ENCODE results near the gene POU2F3.

The POU2F3 gene

DNA sequence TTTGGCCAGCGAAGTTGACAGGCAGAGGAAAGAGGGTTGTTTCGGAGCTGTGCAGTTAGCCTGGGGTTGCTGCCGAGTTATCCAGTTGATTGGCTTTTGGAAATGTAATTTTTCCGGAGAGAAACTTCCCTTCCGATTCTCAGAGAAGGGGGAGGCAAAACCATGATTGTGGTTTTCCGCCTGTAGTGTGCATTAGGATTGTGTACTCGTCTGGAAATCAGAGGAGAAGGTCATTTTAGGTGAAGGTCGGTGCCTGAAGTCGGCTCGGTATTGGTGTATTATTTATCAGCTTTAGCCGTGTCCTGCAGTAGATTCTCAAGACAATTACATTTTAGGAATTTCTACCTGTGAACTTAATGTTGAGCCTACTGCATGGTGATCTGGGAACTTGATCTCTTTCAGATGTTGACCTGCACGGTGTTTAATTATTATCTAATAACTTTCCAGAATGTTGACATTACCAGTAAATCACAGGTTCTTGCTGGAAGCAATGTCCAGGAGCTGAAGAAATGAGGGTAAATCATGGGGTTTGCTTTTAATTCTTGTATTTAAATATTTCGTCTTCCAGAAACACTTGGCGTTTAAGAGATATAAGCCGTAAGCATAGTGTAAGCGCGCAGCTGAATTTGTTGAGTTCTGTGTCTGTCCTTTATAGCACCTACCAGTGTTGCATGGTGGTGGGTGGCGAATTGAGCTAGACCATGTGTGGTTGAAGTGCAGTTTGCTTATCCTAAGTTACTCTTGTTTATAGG, 97.6 kb downstream of the POU2F3 start:
- DNase-seq (ENCODE audit: low read depth in 2 of 3, low spot score in 1 of 3), result no peak

DNA sequence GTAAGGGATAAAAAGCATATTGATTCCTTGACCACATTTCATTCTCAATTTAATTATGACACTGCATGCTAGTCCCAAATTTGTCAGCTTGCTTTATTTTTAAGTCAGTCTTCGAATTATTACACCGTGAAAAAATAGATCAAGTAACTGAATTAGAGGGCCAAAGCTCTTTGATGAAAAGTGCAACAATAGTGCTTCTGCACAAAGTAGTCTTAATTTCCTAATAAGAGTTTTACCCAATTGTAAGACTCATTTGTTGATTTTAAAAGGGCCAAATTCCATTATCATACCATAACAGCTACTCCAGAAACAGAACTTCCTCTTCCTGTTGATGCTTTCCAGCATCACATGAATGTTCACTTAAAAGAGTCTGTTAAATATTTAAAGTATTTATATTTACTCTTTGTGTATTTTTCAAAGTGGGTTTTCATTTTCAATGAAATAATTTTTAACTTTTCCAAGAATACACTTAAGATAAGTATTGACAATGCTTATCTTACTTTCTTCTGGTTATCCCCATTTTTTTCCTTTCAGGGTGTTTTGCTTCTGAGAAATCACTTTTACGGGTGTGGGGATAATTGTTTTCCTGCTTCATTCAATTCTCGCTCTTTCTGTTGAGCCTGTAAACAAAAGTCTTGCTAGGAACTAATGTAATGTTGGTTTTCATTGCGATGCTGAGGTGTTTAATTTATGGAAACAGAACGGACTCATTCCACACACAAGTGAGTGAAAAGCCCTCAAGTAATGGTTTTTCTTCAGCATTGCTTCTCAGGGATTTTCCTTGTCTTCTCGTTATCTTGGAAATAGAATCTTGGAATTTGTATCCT, 98.4 kb downstream of the POU2F3 start:
- DNase-seq (ENCODE audit: low read depth in 2 of 3, low spot score in 1 of 3), result no peak

DNA sequence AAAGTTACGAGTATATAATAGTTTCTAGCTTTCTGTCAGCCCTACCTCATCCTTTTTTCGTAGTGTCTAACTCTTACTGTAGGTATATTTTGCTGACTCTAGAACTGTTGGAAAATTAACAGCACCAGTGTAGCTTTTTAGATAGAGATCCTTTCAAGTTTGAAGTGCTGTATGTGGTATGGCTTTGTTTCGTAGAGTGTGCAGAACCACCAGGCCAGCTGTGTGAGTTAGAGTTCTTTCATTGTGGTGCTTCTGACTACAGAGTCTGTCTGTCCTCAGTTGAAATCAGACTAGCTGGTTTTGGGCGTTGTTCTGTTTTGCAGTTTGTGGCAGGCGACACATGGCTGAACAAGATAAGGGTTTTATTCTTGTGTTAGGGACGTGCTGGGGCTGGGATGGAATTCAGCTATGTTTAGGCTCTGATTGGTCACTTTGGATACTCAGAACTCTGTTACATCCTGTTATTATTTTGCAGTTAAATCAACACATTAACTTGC, 99.5 kb downstream of the POU2F3 start:
- no peak for DNase-seq (ENCODE audit: low read depth in 2 of 3, low spot score in 1 of 3)

DNA sequence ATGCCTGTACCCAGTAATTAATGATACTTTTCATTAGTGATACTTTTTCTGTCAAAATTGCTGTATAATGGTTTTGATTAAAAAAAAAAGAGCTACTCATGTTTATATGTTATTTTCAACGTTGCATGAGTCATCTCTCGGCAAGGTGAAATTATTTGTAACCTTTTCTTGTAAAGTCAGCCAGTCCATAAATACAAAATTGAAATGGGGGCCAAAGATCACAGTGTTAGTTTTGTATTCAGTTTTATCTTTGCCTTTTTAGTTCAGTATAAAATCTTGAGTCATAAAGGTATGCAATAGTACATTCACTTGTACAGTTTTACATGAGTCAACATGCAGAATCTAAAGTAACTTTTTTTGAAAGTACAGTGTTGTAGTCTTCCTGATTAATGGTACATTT, 100.6 kb downstream of the POU2F3 start:
- DNase-seq (ENCODE audit: low read depth in 2 of 3, low spot score in 1 of 3), result no peak

DNA sequence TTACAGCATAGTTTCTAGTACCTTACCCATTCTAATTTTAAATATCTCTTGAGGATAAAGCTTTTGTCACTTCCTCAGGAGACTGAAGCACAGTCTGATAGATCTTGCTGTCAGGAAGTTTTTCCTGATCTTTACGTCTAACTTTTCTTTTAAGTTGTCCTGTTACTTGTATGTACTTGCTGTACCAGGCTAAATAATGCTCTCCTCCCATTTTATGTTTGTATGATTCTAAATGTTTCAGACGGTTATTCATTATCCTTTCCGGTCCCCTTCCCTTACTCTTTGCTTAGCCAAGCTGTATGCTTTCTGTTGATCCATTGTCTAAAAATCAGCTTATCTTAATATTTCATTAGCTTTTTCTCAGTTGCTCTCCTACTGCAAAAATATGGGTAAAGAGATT, 102.3 kb downstream of the POU2F3 start:
- DNase-seq (ENCODE audit: low read depth in 2 of 3, low spot score in 1 of 3), result no peak

DNA sequence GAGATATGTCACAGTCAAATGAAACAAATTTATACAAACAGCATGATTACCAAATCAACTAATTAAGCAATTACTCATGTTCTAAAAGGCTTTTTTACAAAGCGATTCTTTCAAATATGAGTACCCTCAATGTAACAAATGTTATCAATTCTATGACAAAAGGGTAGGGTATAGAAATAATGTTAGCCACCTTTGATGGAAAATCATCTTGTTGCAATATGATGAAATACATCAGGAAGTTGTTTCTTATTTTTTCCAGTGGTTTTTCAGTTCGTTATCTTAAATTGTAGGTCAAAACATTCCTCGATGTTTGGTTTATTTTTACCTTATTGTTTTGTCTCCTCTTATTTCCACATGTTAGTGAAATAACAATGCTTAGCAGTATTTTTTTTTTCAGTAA, 102.7 kb downstream of the POU2F3 start:
- no peak for DNase-seq (ENCODE audit: low read depth in 2 of 3, low spot score in 1 of 3)

DNA sequence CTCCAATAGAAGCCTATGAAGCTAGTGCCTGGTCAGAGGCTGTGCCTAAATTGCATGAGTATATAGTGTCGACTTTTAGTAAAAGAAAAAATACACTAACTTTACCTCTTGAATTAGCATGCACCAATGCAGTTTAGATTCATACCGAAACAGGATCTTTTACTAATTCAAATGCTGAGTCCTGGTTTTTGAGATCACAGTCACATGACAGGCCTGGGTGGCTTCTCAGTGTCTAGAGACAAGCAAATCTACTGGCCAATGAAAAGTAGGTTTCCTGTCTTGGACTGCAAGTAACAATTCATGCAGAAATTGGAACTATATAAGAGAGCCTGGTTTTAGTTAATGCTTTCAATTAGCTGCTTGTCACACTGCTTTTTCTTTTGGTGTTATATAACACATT, 103.5 kb downstream of the POU2F3 start:
- DNase-seq (ENCODE audit: low read depth in 2 of 3, low spot score in 1 of 3), result no peak

DNA sequence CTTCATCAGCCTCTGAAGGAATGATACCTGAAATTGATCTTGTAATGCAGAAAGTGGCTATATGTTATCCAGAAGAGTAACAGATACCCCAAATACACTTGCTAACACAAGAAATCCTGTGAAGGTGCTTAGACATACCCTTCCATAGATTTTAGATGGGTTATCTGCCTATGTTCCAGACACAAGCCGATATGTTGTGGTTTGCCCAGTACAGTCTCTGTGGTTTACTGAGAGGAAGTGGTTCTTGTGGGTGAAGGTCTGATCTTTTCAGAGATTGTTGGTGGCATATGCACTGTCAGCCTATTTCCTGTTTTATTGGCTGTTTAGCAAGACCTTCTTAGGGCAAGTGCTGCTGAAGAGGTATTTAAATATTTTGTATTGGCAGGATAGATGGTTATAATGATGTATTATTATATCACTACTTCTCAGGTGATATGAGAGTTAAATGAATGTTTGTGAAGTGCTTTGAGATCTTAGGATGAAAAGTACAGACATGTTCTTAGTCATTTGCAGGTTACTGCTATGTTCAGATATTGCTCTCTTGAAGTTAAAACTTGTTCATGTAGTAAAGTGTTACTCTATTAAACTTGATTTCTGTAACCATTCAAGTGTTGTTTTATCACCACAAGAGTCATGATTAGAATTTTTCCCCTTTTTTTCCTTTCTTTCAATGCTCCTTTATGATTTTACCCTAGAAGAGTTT, 104.5 kb downstream of the POU2F3 start:
- DNase-seq (ENCODE audit: low read depth in 2 of 3, low spot score in 1 of 3), result no peak

DNA sequence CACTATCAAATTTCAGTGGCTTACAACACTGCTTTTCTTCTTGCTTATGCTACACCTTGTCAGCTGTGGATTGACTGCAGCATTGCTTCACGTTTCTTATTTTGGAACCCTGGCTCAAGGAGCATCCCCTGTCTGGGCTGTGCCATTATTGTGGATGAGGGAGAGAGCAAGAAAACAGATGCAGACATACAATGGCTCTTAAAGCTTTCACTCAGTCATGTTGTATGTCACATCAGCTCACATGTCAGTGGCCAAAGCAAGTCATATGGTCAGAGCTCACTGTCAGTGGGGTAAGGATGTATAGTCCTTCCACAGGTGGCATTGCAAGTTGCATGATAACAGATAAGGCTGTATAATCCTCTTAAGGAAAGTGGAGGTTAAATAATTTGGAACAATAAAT, 106.3 kb downstream of the POU2F3 start:
- DNase-seq (ENCODE audit: low read depth in 2 of 3, low spot score in 1 of 3), result no peak

DNA sequence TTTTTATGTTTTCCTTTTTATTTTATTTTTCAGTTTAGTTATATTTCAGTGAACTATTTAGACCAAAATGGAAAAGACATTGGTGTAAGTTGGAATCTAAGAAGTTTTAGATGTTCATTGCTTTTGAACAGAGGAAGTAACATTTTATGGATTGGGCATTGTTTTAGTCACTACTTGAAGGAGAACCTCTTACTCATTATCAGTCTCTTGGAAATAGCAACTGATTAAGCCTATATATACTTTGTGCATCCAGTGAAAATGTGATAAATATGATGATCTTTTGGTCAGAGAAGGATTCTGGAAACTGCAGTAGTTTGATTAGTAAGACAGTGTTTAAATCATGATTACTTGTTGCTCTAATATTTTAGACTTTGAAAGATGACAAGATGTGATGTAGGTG, 110.7 kb downstream of the POU2F3 start:
- DNase-seq (ENCODE audit: low read depth in 2 of 3, low spot score in 1 of 3), result no peak

DNA sequence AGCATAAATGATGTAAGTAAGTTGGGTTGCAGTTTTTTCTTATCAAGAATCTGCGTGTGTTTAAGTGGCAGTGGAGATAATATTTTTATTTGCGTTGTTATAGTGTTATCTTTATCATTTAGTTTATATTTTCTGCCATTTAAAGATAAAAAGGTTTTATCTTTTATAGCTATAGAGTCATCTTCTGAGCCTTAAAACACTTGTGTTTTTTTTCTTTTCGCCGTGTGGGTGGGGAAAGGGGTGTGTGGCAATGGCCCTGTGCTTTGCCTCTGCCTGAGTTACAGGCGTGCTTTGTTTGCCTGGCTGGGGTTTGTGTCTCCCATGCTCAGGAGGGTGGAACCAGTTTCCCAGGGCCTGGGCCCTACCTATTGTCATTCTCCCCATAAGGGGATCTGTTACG, 112.5 kb downstream of the POU2F3 start:
- DNase-seq (ENCODE audit: low read depth in 2 of 3, low spot score in 1 of 3), result no peak

DNA sequence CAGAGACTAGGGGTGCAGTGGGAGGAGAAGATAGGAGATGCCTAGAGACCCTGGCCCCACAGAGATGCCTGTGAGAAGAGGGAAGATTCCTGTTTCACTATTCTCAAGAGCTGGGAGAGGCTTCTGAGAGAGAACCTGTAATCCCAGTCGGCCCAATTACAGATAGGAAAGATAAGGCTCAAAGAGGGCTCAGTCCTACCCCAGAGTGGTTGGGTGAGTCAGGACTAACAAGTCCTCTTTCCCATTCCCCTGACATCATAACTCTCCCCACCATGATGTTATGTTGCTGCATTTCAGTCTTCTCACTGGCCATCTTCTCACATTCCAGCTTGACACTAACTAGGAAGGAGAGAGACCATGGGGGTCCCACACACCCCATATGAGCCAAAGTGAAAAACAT, 114.1 kb downstream of the POU2F3 start:
- DNase-seq (ENCODE audit: low read depth in 2 of 3, low spot score in 1 of 3), result no peak

DNA sequence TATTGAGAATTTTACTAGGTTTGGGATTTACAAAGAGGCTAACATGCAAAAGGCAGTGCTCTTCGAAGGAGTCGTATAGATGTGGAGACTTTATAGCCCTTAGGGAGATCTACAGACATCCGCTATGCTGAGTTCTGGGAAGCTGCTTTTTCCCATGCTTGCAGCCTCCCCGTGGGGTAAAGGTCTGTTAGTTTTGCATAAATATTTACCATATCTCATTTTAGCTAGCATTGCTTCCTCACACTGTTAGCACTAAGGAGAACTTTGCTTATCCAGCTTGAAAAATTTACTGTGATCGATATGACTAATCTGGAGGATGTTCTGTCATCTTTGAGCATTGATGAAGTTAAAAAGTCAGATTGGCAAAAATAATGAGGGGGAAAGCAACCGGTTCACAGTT, 114.8 kb downstream of the POU2F3 start:
- DNase-seq (ENCODE audit: low read depth in 2 of 3, low spot score in 1 of 3), result no peak

DNA sequence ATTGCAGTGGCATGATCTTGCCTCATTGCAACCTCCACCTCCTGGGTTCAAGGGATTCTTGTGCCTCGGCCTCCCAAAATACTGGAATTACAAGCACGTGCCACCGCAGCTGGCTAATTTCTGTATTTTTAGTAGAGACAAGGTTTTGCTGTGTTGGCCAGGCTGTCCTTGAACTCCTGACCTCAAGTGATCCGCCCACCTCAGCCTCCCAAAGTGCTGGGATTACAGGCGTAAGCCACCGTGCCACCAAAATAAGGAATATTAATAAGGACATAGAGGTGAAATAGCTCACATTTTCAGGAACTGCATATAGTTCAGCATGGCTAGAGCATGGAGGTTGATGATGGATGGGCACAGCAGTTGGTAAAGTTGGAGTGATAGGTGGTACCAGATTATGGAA, 117.7 kb downstream of the POU2F3 start:
- no peak for DNase-seq (ENCODE audit: low read depth in 2 of 3, low spot score in 1 of 3)

DNA sequence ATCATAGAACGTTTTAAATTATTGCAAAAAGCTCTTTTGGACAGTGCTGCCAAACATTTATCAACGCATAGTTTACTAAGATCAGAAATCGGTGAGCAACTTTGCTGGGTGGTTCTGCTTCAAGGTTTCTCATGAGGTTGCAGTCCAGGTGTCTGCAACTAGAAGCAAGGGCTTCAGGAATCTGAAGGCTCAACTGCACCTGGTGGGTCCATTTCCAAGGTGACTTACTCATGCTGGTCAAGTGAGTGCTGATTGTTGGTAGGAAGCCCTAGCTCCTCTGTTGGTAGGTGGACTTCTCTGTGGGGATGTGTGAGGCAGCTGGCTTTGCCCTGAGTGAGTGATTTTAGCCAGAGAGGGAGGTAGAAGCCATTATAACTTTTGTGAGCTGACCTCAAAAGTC, 118.8 kb downstream of the POU2F3 start:
- DNase-seq (ENCODE audit: low read depth in 2 of 3, low spot score in 1 of 3), result no peak

DNA sequence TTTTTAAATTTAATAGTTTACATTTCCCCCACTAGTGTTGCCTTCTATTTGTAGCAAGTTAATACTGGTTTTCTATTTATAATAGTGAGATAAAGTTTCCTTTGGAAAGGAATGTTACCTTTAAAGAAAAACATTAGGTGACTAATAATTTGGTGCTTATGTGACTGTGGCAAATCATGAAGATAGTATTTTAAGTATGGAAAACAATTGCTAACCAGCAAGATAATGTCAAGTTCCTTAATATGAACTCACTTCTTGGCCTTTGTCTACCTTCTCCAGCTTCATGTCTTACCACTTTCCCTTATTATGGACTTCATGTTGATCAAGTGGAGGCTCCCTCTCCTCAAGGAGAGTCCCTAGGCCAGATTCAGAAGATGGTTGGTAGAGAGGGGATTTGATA, 123.5 kb downstream of the POU2F3 start:
- DNase-seq (ENCODE audit: low read depth in 2 of 3, low spot score in 1 of 3), result no peak

DNA sequence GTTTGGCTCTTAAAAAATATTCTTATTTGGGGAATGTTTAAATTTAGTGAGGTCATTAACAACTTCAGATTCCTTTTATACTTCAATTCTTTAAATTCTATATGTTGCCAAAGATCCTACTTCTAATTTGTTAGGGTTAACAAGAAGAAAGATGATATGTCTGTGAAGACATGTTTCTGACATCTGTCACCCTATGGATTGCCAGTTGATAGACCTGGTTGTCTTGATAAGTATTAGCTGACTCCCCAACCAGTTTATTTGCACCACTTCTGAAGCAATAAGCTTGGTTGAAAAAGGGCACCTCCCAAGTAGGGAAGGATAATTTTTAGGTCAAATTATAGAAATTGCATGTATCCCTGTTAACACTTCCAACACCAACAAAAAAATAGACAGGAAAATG, 125.6 kb downstream of the POU2F3 start:
- DNase-seq (ENCODE audit: low read depth in 2 of 3, low spot score in 1 of 3), result no peak
